Neural cell (in vitro differentiated cells): ENCODE data around the gene BAD. TPM values are rescaled to one million over a fixed set of nuclear protein-coding genes. Genes with fewer than 3 reads are reported as not detected.

ENCODE experiments used
- H2AFZ ChIP-seq: fragments of 200-600, 300-800 bp; sonication (generic), shearing (Covaris generic); 2 replicates; pipeline ENCODE4 v1.6.0; 2014; ENCODE audit warnings: low read depth, mild to moderate bottlenecking, antibody characterized with exemption, low read length, moderate library complexity
- H3F3A ChIP-seq: fragments of 200-600 bp; shearing (Covaris generic); 2 replicates; pipeline ENCODE4 v1.6.1; 2016; ENCODE audit warnings: mild to moderate bottlenecking, moderate library complexity, mixed read lengths, antibody characterized with exemption, low read length; ENCODE audit not compliant: insufficient read depth, poor library complexity, severe bottlenecking
- H3K27ac ChIP-seq: fragments of 200-600, 300-800 bp; sonication (generic), shearing (Covaris generic); 2 replicates; pipeline ENCODE4 v1.5.1; 2014; ENCODE audit warnings: mild to moderate bottlenecking, low read length, moderate library complexity
- H3K27me3 ChIP-seq: fragments of 300-800, 200-600 bp; sonication (generic), shearing (Covaris generic); 2 replicates; pipeline ENCODE4 v1.6.0; 2014; ENCODE audit warnings: mild to moderate bottlenecking, low read depth, low read length, moderate library complexity; ENCODE audit not compliant: insufficient read depth
- H3K36me3 ChIP-seq: fragments of 300-800, 200-600 bp; sonication (generic), shearing (Covaris generic); 2 replicates; pipeline ENCODE4 v1.5.1; 2014; ENCODE audit warnings: mild to moderate bottlenecking, antibody characterized with exemption, low read length, moderate library complexity; ENCODE audit not compliant: insufficient read depth
- H3K4me2 ChIP-seq: fragments of 300-800, 200-600 bp; sonication (generic), shearing (Covaris generic); 2 replicates; pipeline ENCODE4 v1.6.0; 2014; ENCODE audit warnings: mild to moderate bottlenecking, low read length
- H3K4me3 ChIP-seq: fragments of 300-800, 200-600 bp; sonication (generic), shearing (Covaris generic); 2 replicates; pipeline ENCODE4 v1.5.1; 2014; ENCODE audit warnings: mild to moderate bottlenecking, low read length, moderate library complexity
- H3K79me2 ChIP-seq: fragments of 200-600 bp; shearing (Covaris generic); replicated peaks from 2 replicates; pipeline ENCODE4 v1.6.0; 2014; ENCODE audit warnings: mild to moderate bottlenecking, low read length, moderate library complexity; ENCODE audit not compliant: insufficient read depth
- H3K9ac ChIP-seq: fragments of 300-800, 200-600 bp; sonication (generic), shearing (Covaris generic); 2 replicates; pipeline ENCODE4 v1.6.1; 2016; ENCODE audit warnings: mild to moderate bottlenecking, low read length, mixed read lengths
- H3K9me2 ChIP-seq: fragments of 200-600 bp; shearing (Covaris generic); 2 replicates; pipeline ENCODE4 v1.6.1; 2016; ENCODE audit warnings: mild to moderate bottlenecking, low read length, mixed read lengths; ENCODE audit not compliant: insufficient read depth
- H3K9me3 ChIP-seq: fragments of 200-600, 300-800 bp; sonication (generic), shearing (Covaris generic); 2 replicates; pipeline ENCODE4 v1.6.1; 2016; ENCODE audit warnings: mild to moderate bottlenecking, mixed run types, low read length, moderate library complexity, mixed read lengths
- H4K20me1 ChIP-seq: fragments of 200-600 bp; shearing (Covaris generic); 2 replicates; pipeline ENCODE4 v1.6.1; 2016; ENCODE audit warnings: mild to moderate bottlenecking, mixed run types; ENCODE audit not compliant: insufficient read depth
- EP300 ChIP-seq: fragments of 450-650 bp; conservative IDR thresholded peaks from 2 replicates; pipeline ENCODE4 v1.6.1; 2014; ENCODE audit warnings: antibody characterized with exemption, mild to moderate bottlenecking, moderate library complexity; ENCODE audit not compliant: poor library complexity, severe bottlenecking
- EZH2 ChIP-seq: fragments of 200-600, 300-800 bp; shearing (Covaris generic), sonication (generic); IDR thresholded peaks from 2 replicates; pipeline ENCODE4 v1.6.1; 2014; ENCODE audit warnings: antibody characterized with exemption, low read length, borderline replicate concordance, mild to moderate bottlenecking; ENCODE audit not compliant: insufficient read depth, poor library complexity, severe bottlenecking
- MXI1 ChIP-seq: fragments of 450-650 bp; conservative IDR thresholded peaks from 2 replicates; pipeline ENCODE4 v1.6.1; 2014; ENCODE audit warnings: antibody characterized with exemption, mild to moderate bottlenecking; ENCODE audit not compliant: poor library complexity, severe bottlenecking
- POLR2AphosphoS5 ChIP-seq: IDR thresholded peaks from 2 replicates; pipeline ENCODE4 v1.6.1; 2012
- RAD21 ChIP-seq: fragments of 450-650 bp; conservative IDR thresholded peaks from 2 replicates; pipeline ENCODE4 v1.6.1; 2014; ENCODE audit warnings: antibody characterized with exemption, mild to moderate bottlenecking, moderate library complexity
- SMC3 ChIP-seq: fragments of 450-650 bp; conservative IDR thresholded peaks from 2 replicates; pipeline ENCODE4 v1.6.1; 2014; ENCODE audit warnings: antibody characterized with exemption, mild to moderate bottlenecking, moderate library complexity; ENCODE audit not compliant: poor library complexity
- TAF1 ChIP-seq: IDR thresholded peaks from 2 replicates; pipeline ENCODE4 v1.6.1; 2012; ENCODE audit warnings: low read depth
- polyA plus RNA-seq: library from polyadenylated mRNA; depleted of rRNA; stranded (reverse); fragments of >200 nt; gene quantifications from 2 replicates; pipeline ENCODE4 v1.2.3, GENCODE V29; 2014
- TF ChIP-seq, protein P1 (sequence below): IDR thresholded peaks from 2 replicates; pipeline ENCODE4 v1.6.1; 2012; ENCODE audit warnings: borderline replicate concordance
- TF ChIP-seq, protein P2 (sequence below): fragments of 450-650 bp; IDR thresholded peaks from 2 replicates; pipeline ENCODE4 v1.5.1; 2014; ENCODE audit warnings: antibody characterized with exemption, mild to moderate bottlenecking, moderate library complexity; ENCODE audit not compliant: poor library complexity, severe bottlenecking

BAD gene
- polyA plus RNA-seq, 1 donor from 2014 or later = 219 TPM

DNA sequence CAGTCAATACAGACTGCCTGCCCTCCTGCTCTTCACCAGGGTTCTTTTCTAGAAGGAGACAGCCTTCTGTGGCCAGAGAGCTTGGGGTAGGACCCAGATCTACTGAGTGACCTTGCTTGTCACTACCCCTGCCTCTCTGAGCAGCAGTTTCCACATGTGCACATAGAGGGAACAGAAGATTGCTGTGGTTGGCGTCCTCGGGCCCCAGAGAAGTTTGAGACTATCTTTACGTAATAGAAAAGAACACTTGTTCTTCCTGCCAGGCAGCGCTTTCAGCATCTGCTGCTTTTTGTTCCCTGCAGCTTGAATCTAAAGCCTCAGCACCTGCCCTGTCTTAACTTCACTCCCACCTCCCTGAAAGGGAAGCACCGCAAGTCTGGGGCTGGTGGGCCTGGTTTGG, 45.5 kb downstream of the BAD start:
- H4K20me1 ChIP-seq = no peaks in the 10 kb centered on the region
- TF ChIP-seq EP300 = no peak
- TF ChIP-seq TAF1 = no peak
- no peak for TF ChIP-seq POLR2AphosphoS5
- TF ChIP-seq EZH2 = no peak
- TF ChIP-seq MXI1 = no peak
- no peak for TF ChIP-seq SMC3
- TF ChIP-seq RAD21 = no peak
- TF ChIP-seq, protein P1, sequence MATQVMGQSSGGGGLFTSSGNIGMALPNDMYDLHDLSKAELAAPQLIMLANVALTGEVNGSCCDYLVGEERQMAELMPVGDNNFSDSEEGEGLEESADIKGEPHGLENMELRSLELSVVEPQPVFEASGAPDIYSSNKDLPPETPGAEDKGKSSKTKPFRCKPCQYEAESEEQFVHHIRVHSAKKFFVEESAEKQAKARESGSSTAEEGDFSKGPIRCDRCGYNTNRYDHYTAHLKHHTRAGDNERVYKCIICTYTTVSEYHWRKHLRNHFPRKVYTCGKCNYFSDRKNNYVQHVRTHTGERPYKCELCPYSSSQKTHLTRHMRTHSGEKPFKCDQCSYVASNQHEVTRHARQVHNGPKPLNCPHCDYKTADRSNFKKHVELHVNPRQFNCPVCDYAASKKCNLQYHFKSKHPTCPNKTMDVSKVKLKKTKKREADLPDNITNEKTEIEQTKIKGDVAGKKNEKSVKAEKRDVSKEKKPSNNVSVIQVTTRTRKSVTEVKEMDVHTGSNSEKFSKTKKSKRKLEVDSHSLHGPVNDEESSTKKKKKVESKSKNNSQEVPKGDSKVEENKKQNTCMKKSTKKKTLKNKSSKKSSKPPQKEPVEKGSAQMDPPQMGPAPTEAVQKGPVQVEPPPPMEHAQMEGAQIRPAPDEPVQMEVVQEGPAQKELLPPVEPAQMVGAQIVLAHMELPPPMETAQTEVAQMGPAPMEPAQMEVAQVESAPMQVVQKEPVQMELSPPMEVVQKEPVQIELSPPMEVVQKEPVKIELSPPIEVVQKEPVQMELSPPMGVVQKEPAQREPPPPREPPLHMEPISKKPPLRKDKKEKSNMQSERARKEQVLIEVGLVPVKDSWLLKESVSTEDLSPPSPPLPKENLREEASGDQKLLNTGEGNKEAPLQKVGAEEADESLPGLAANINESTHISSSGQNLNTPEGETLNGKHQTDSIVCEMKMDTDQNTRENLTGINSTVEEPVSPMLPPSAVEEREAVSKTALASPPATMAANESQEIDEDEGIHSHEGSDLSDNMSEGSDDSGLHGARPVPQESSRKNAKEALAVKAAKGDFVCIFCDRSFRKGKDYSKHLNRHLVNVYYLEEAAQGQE = no peak
- TF ChIP-seq, protein P2, sequence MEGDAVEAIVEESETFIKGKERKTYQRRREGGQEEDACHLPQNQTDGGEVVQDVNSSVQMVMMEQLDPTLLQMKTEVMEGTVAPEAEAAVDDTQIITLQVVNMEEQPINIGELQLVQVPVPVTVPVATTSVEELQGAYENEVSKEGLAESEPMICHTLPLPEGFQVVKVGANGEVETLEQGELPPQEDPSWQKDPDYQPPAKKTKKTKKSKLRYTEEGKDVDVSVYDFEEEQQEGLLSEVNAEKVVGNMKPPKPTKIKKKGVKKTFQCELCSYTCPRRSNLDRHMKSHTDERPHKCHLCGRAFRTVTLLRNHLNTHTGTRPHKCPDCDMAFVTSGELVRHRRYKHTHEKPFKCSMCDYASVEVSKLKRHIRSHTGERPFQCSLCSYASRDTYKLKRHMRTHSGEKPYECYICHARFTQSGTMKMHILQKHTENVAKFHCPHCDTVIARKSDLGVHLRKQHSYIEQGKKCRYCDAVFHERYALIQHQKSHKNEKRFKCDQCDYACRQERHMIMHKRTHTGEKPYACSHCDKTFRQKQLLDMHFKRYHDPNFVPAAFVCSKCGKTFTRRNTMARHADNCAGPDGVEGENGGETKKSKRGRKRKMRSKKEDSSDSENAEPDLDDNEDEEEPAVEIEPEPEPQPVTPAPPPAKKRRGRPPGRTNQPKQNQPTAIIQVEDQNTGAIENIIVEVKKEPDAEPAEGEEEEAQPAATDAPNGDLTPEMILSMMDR = no peak
- H2AFZ ChIP-seq = no peak overlapping the region
- H3K79me2 ChIP-seq = no peaks in the 10 kb centered on the region
- H3K9me3 ChIP-seq = no peaks in the 10 kb centered on the region
- H3K4me2 ChIP-seq = no peak overlapping the region
- H3K36me3 ChIP-seq = no peaks in the 10 kb centered on the region
- no peak overlapping the region for H3K4me3 ChIP-seq
- H3K9ac ChIP-seq = no peak overlapping the region
- H3K9me2 ChIP-seq = no peaks in the 10 kb centered on the region
- H3K27ac ChIP-seq = no peak overlapping the region
- H3K27me3 ChIP-seq = peaks cover 2% of the 10 kb centered on the region
- no peaks in the 10 kb centered on the region for H3F3A ChIP-seq

DNA sequence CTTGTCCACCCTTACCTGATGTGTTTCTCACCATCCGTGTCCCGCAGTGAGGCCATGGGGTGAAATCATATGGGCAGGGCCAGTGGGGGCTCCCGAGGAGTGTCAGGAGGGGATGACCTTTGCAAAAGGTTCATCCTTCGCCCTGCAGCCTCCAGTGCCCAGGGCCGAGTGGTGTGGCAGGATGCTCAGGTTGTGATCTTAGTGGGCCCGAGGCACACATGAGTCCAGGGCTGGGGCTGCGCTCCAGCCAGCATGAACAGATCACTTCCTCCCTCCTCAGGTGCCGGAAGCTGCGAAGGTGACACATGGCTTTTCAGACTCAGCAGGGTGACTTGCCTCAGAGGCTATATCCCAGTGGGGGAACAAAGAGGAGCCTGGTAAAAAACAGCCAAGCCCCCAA, 46.4 kb downstream of the BAD start:
- no peaks in the 10 kb centered on the region for H4K20me1 ChIP-seq
- no peaks in the 10 kb centered on the region for H3F3A ChIP-seq
- no peaks in the 10 kb centered on the region for H3K36me3 ChIP-seq
- H3K9me3 ChIP-seq = no peaks in the 10 kb centered on the region
- no peak overlapping the region for H3K4me3 ChIP-seq
- H3K27ac ChIP-seq = no peak overlapping the region
- no peak overlapping the region for H3K4me2 ChIP-seq
- TF ChIP-seq SMC3 (no peak), POLR2AphosphoS5 (no peak), EP300 (no peak), RAD21 (no peak), MXI1 (no peak), EZH2 (no peak), TAF1 (no peak)
- TF ChIP-seq, protein P1 = no peak
- TF ChIP-seq, protein P2 = no peak
- H3K27me3 ChIP-seq = peaks cover 8% of the 10 kb centered on the region
- no peaks in the 10 kb centered on the region for H3K9me2 ChIP-seq
- no peaks in the 10 kb centered on the region for H3K79me2 ChIP-seq
- no peak overlapping the region for H2AFZ ChIP-seq
- no peak overlapping the region for H3K9ac ChIP-seq
